ENCODE results near the gene IRX4.

DNA sequence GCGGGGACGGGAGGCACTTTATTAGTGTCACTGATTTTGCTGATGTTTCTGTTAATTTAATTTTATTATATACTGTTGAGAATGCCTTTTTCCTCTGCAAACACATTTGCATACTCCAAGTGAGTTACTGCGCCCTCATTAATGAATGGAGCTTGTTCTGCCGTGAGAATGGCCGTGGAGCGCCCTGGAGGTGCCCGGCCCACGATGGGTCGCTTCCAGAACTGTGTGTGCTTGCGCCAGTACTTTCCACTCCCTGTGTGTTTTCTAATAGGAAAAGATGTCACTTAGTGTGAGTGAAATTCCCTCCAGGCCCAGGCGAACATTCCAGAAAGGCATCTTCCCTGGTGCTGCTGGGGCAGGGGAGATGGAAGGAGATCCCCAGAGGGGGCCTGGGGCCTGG, 51.5 kb downstream of the IRX4 start:
- TF ChIP-seq, protein P1, sequence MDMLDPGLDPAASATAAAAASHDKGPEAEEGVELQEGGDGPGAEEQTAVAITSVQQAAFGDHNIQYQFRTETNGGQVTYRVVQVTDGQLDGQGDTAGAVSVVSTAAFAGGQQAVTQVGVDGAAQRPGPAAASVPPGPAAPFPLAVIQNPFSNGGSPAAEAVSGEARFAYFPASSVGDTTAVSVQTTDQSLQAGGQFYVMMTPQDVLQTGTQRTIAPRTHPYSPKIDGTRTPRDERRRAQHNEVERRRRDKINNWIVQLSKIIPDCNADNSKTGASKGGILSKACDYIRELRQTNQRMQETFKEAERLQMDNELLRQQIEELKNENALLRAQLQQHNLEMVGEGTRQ (IDR thresholded peaks at IDR 0.05; ENCODE audit: low read depth, low read length): no peak
- TF ChIP-seq, protein P2, sequence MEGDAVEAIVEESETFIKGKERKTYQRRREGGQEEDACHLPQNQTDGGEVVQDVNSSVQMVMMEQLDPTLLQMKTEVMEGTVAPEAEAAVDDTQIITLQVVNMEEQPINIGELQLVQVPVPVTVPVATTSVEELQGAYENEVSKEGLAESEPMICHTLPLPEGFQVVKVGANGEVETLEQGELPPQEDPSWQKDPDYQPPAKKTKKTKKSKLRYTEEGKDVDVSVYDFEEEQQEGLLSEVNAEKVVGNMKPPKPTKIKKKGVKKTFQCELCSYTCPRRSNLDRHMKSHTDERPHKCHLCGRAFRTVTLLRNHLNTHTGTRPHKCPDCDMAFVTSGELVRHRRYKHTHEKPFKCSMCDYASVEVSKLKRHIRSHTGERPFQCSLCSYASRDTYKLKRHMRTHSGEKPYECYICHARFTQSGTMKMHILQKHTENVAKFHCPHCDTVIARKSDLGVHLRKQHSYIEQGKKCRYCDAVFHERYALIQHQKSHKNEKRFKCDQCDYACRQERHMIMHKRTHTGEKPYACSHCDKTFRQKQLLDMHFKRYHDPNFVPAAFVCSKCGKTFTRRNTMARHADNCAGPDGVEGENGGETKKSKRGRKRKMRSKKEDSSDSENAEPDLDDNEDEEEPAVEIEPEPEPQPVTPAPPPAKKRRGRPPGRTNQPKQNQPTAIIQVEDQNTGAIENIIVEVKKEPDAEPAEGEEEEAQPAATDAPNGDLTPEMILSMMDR (conservative IDR thresholded peaks at IDR 0.05; ENCODE audit: low read depth, low read length): no peak
- no peak for TF ChIP-seq POLR2A (IDR thresholded peaks at IDR 0.05; ENCODE audit: low read depth, low read length)
- TF ChIP-seq MAFK (IDR thresholded peaks at IDR 0.05; ENCODE audit: low read depth, low read length): no peak
- TF ChIP-seq RAD21 (IDR thresholded peaks at IDR 0.05; ENCODE audit: low read length): no peak
- no peak for TF ChIP-seq MAZ (IDR thresholded peaks at IDR 0.05; ENCODE audit: borderline replicate concordance, low read depth, low read length)
- TF ChIP-seq CEBPB (IDR thresholded peaks at IDR 0.05; ENCODE audit: low read depth, low read length): no peak
- no peak for TF ChIP-seq FOS (IDR thresholded peaks at IDR 0.05; ENCODE audit: low read depth, low read length)
- TF ChIP-seq MXI1 (IDR thresholded peaks at IDR 0.05; ENCODE audit: borderline replicate concordance, low read depth, low read length): no peak
- TF ChIP-seq RCOR1 (IDR thresholded peaks at IDR 0.05; ENCODE audit: insufficient replicate concordance, low read length): no peak
